ENCODE results near the gene COA8. TPM values are rescaled to one million over a fixed set of nuclear protein-coding genes. Genes with fewer than 3 reads are reported as not detected.

COA8 gene
- total and polyA plus RNA-seq, 2 of the 13 experiments (the other 11 are each of a cell fraction or from before 2014, with no cell fraction given) = 10.9 to 25.1 TPM

DNA sequence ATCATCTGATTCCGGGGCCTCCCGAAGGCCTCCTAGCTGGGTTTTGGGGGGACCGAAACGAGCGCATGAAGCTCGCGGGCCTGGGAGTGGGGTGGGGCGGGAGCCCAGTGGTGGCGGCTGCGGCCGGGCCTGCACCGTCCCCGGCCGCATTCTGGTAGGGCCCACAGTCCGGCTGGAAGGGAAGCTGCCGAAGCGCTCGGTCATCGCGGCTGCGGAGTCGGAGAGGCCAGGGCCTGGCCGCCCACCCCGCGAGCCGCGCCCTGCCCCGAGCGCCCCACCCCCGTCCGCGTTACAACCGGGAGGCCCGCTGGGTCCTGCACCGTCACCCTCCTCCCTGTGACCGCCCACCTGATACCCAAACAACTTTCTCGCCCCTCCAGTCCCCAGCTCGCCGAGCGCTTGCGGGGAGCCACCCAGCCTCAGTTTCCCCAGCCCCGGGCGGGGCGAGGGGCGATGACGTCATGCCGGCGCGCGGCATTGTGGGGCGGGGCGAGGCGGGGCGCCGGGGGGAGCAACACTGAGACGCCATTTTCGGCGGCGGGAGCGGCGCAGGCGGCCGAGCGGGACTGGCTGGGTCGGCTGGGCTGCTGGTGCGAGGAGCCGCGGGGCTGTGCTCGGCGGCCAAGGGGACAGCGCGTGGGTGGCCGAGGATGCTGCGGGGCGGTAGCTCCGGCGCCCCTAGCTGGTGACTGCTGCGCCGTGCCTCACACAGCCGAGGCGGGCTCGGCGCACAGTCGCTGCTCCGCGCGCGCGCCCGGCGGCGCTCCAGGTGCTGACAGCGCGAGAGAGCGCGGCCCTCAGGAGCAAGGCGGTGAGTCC, 66.1 kb downstream of the COA8 start, which contains the start of gene KLC1 (continued):
- TF ChIP-seq, protein P1, sequence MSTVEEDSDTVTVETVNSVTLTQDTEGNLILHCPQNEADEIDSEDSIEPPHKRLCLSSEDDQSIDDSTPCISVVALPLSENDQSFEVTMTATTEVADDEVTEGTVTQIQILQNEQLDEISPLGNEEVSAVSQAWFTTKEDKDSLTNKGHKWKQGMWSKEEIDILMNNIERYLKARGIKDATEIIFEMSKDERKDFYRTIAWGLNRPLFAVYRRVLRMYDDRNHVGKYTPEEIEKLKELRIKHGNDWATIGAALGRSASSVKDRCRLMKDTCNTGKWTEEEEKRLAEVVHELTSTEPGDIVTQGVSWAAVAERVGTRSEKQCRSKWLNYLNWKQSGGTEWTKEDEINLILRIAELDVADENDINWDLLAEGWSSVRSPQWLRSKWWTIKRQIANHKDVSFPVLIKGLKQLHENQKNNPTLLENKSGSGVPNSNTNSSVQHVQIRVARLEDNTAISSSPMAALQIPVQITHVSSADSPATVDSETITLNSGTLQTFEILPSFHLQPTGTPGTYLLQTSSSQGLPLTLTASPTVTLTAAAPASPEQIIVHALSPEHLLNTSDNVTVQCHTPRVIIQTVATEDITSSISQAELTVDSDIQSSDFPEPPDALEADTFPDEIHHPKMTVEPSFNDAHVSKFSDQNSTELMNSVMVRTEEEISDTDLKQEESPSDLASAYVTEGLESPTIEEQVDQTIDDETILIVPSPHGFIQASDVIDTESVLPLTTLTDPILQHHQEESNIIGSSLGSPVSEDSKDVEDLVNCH (CRISPR knock-in tag; IDR thresholded peaks at IDR 0.05) = no peak
- no peak for TF ChIP-seq ZKSCAN1 (IDR thresholded peaks at IDR 0.05; ENCODE audit: low read length)
- TF ChIP-seq, protein P2, sequence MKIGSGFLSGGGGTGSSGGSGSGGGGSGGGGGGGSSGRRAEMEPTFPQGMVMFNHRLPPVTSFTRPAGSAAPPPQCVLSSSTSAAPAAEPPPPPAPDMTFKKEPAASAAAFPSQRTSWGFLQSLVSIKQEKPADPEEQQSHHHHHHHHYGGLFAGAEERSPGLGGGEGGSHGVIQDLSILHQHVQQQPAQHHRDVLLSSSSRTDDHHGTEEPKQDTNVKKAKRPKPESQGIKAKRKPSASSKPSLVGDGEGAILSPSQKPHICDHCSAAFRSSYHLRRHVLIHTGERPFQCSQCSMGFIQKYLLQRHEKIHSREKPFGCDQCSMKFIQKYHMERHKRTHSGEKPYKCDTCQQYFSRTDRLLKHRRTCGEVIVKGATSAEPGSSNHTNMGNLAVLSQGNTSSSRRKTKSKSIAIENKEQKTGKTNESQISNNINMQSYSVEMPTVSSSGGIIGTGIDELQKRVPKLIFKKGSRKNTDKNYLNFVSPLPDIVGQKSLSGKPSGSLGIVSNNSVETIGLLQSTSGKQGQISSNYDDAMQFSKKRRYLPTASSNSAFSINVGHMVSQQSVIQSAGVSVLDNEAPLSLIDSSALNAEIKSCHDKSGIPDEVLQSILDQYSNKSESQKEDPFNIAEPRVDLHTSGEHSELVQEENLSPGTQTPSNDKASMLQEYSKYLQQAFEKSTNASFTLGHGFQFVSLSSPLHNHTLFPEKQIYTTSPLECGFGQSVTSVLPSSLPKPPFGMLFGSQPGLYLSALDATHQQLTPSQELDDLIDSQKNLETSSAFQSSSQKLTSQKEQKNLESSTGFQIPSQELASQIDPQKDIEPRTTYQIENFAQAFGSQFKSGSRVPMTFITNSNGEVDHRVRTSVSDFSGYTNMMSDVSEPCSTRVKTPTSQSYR (CRISPR knock-in tag; IDR thresholded peaks at IDR 0.05; ENCODE audit: borderline replicate concordance) = no peak
- no peak for TF ChIP-seq FOXJ3 (CRISPR knock-in tag; IDR thresholded peaks at IDR 0.05; ENCODE audit: borderline replicate concordance)
- TF ChIP-seq SRSF1 (optimal IDR thresholded peaks at IDR 0.05; ENCODE audit: low read depth, low read length) = peak; percentile 67
- TF ChIP-seq NONO (IDR thresholded peaks at IDR 0.05) = no peak
- TF ChIP-seq NONO (CRISPR knock-in tag; conservative IDR thresholded peaks at IDR 0.05) = peak; percentile 81; the same call in 1 of the 2 replicates
- no peak for TF ChIP-seq ZBTB8A (CRISPR knock-in tag; IDR thresholded peaks at IDR 0.05; ENCODE audit: borderline replicate concordance, low read depth)
- TF ChIP-seq AHR (CRISPR knock-in tag; IDR thresholded peaks at IDR 0.05) = no peak
- TF ChIP-seq SOX5 (CRISPR knock-in tag; IDR thresholded peaks at IDR 0.05; ENCODE audit: borderline replicate concordance) = no peak
- TF ChIP-seq, protein P3, sequence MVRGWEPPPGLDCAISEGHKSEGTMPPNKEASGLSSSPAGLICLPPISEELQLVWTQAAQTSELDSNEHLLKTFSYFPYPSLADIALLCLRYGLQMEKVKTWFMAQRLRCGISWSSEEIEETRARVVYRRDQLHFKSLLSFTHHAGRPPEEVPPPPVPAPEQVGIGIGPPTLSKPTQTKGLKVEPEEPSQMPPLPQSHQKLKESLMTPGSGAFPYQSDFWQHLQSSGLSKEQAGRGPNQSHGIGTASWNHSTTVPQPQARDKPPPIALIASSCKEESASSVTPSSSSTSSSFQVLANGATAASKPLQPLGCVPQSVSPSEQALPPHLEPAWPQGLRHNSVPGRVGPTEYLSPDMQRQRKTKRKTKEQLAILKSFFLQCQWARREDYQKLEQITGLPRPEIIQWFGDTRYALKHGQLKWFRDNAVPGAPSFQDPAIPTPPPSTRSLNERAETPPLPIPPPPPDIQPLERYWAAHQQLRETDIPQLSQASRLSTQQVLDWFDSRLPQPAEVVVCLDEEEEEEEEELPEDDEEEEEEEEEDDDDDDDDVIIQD (CRISPR knock-in tag; IDR thresholded peaks at IDR 0.05; ENCODE audit: low read depth) = no peak
- TF ChIP-seq AKAP8 (CRISPR knock-in tag; IDR thresholded peaks at IDR 0.05) = no peak
- no peak for TF ChIP-seq ZNF12 (CRISPR knock-in tag; IDR thresholded peaks at IDR 0.05)
- TF ChIP-seq ZNF263 (CRISPR knock-in tag; IDR thresholded peaks at IDR 0.05) = no peak; the same call in 1 of the 2 replicates
- TF ChIP-seq ARNT (IDR thresholded peaks at IDR 0.05) = no peak
- TF ChIP-seq ZNF3 (CRISPR knock-in tag; IDR thresholded peaks at IDR 0.05) = no peak
- TF ChIP-seq ZNF543 (CRISPR knock-in tag; IDR thresholded peaks at IDR 0.05) = peak; percentile 57; the same call in 1 of the 2 replicates
- TF ChIP-seq ZNF629 (CRISPR knock-in tag; conservative IDR thresholded peaks at IDR 0.05) = no peak
- peak; percentile 90 for TF ChIP-seq ZNF143 (CRISPR knock-in tag; IDR thresholded peaks at IDR 0.05)
- no peak for TF ChIP-seq KLF9 (CRISPR knock-in tag; IDR thresholded peaks at IDR 0.05; ENCODE audit: low read depth)
- no peak for TF ChIP-seq FOXP1 (IDR thresholded peaks at IDR 0.05)
- no peak for TF ChIP-seq FOXP1 (CRISPR knock-in tag; IDR thresholded peaks at IDR 0.05)
- peak; percentile 99 for TF ChIP-seq ATF7 (IDR thresholded peaks at IDR 0.05)
- TF ChIP-seq ATF7 (CRISPR knock-in tag; IDR thresholded peaks at IDR 0.05) = peak; percentile 100
- TF ChIP-seq ZNF30 (CRISPR knock-in tag; IDR thresholded peaks at IDR 0.05) = no peak
- no peak for TF ChIP-seq ZNF670 (CRISPR knock-in tag; IDR thresholded peaks at IDR 0.05; ENCODE audit: borderline replicate concordance)

Data from HepG2 (cell line).